NCI-H510A (cell line): Measurements from ENCODE around the gene FGG.
"Not testable (repeated sequence)": the region's sequence is repeated elsewhere in the genome, so short reads cannot be mapped to it uniquely, and the experiment has no call there.

ENCODE experiments used
- DNase-seq: peaks from one replicate; lab custom pipeline; 2025; lab: John Stamatoyannopoulos, UW

Gene FGG

DNA sequence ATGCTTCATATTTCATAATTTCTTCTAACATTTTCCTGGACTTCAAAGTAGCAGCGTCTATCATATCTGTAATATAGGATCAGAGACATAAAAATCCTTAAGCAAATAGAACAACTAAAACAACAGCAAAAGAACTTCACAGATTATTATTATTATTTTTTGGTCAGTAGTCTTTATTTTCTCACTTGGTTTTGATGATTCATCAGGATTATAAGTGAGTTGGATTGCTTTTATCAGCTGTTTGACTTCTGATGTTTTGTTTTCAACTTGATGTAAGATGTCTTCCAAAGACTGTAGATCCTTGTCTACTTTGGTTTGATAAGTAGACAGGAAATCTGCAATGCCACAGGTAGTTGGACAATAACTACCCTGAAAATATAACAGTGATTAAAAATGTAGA is 623 bp downstream of the FGG start:
- no peak for DNase-seq

DNA sequence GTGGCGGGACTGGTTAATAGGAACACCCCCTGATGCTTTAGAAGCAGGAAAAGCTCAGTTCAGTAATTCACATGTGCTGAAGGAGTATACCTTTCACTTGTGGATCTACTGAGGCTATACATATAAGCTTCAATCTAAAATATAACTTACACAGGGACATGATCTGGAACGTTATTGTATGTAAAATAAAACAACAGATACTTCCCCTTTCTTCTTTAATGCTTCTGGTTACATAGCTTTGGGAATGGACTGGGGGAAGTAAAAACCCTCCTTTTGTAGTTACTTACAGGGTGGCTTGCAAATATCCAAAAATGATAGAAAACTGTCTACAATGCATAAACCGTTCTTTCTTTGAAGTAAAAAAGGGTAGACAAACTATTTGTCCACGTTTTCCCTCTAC is 1.9 kb downstream of the FGG start:
- no peak for DNase-seq

DNA sequence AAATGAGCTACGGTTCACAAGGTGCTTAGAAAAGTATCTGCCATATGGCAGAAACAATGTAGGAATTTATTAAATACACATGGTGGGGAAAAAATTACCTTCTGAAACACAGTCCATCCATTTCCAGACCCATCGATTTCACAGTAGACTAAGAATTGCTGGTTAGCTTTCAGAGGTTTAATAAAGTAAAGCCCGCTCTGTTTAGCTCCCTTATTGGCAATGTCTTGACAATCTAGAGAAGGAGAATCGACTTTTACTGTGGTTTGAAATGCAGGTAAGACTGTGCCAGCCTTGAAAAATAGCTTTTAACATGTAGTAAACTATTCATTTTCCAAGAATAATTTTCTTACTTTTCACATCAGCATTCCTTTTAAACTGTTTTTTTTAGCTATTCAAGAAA is 2.9 kb downstream of the FGG start:
- no peak for DNase-seq

DNA sequence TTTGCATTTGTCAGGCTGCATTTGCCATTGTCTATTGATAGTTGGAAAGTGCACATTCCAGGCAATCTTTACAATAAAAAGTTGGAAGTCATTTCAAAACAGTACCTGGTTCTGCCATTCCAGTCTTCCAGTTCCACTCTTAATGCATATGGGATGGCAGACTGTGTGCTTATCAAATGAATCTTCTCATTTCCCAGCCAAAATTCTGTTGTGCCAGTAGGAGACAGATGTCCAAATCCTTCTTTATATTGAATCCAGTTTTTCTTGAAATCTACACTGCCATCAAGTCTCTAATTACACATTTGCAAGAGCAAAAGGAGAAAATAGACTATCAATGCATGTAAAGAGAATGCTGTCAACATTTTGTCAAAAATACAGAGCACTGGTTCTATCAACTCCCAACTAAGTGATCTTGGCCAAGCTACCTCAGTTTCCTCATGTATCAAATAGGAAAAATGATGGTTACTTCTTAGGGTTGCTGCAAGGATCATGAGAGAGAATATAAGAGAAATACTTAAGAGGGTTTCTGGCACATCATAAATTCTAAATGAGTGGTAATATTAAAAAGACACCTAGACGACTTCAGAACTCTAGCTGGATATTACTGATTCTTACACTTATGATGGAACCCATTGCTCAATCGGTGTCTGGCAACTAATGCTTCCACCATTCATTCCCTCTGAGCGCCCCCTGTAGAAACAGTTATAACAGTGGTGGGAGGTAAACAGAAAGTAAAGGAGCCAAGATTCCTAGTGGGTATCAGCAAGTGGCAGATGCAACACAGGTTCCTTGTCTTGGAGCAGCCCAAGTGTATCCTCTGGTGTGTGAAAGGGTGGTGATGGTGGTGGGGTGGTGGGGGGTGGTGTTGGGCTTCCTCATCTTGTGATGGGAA is 3.8 kb downstream of the FGG start:
- no peak for DNase-seq

DNA sequence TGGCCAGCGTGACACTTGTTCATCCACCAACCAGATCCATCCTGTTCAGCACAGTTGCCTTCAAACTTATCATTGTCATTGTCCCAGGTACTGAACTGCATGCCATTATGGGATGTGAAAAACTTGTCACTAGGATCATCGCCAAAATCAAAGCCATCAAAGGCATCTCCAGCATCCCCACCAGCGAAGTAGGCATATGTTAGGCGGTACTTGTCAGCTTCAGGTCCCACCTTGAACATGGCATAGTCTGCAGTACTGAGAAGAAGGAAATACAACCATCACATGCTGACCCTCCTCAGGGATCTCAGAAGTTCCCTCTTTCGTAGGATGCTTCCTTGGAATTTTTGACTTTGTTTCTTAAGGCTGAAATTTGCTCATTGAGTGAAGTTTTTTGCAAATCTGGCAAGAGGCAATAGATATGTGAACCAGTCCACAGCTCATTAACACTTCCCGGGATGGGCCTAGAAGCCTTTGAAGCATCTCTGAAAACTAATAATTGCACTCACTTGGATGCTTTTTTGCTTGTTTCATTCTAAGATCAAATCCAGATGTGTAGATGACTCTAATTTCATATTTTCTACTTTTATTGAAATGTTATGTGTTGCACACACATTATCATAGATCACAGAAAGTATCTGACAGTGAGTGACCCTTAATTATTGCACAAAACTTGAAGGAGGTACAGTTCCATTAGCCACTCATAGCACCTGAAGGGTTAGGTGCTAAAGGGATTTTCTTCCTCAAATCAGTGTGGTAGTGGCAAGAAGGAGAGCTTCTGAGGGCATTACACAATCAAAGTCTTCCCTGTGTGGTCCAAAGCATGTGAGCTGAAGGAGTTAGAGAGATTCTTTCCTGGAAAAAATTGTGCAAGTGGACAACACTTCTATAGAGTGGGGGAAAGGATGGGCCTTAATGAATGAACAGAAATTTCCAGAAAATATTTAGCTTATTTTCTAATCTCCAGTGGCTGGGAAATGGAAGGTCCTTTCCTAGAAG is 5.4 kb downstream of the FGG start:
- no peak for DNase-seq

DNA sequence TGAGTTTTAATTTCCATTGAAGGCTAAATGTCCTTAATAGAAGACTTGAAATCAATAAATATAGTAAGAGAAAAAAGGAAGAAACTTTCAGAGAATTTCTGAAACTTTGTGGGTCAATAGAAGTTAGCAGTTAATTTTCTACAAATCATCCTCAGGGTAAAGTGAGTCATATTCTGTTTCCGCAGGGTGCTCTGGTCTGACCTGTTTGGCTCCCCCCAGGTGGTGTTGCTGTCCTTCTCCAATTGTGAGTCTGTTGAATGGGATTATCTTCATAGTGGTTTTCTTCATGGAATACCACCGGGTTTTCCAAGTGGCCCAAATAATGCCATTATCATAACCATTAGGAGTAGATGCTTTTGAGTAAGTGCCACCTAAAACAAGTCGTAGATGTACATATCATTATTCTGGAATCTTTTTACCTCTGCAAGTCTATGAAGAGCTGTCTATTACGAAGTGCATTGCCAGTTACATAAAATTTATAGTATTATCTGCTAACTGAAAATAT is 7.7 kb downstream of the FGG start:
- DNase-seq, result no peak

DNA sequence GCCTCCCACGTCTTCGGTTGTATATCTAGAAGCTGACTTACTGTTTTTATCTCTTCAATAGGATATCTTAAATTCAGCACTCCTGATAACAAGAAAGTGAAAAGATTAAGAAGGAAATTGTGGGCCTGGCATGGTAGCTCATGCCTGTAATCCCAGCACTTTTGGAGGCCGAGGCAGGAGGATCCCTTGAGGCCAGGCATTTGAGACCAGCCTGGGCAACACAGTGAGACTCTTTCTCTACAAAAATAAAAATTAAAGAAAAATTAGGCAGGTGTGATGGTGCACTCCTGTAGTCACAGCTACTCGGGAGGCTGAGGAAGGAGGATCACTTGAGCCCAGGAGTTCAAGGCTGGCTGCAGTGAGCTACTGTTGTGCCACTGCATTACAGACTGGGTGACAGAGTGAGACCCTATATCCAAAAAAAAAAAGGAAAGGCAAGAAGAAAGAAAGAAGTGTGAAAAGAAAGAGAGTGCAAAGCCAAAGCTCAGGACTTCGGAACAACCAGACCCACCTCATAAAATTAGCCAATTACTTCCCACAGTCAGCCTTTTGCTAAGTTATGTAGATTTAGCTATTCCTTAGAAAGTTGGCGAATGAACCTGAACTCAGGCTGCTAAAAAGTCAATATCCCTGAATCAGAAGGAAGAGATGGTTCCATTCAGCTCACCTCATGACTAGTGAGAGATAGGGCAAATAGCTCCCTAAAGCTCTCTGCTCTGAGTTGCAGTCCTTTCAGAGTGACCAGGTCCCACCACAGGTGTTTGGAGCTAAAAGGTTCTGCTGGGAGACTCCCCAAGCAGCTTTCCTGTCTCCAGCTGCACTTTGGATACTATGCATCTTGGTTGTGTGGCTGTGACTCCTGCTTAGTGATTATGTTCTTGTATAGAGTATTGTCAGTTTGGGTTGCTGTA is 9.2 kb downstream of the FGG start:
- DNase-seq, result no peak

DNA sequence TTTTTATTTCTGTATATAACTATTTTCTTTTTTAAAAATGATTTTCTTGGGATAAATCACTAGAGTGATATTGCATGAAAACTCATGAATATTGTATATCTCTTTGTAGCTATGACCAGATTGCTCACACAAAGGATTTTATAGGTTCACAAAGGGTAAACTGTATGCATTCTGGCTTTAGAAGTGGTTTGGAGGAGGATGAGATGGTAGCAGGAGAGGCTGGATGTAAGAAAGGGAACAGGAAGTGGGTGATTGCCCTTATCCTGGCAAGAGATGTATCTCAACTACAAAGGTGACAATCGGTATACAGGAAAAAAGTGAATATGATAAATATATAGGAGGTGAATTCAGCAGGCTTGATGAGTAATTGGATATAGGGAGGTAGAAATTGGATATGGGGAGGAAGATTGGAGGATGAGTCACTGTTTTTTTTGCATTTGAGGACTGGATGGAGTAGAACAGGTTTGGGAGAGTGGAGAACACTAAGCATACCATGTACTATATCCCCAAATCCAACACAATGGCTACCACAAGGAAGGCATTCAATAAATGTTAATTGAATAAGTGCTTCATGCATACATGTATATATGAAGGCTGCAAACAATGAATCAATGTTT is 9.9 kb downstream of the FGG start:
- DNase-seq, result no peak

DNA sequence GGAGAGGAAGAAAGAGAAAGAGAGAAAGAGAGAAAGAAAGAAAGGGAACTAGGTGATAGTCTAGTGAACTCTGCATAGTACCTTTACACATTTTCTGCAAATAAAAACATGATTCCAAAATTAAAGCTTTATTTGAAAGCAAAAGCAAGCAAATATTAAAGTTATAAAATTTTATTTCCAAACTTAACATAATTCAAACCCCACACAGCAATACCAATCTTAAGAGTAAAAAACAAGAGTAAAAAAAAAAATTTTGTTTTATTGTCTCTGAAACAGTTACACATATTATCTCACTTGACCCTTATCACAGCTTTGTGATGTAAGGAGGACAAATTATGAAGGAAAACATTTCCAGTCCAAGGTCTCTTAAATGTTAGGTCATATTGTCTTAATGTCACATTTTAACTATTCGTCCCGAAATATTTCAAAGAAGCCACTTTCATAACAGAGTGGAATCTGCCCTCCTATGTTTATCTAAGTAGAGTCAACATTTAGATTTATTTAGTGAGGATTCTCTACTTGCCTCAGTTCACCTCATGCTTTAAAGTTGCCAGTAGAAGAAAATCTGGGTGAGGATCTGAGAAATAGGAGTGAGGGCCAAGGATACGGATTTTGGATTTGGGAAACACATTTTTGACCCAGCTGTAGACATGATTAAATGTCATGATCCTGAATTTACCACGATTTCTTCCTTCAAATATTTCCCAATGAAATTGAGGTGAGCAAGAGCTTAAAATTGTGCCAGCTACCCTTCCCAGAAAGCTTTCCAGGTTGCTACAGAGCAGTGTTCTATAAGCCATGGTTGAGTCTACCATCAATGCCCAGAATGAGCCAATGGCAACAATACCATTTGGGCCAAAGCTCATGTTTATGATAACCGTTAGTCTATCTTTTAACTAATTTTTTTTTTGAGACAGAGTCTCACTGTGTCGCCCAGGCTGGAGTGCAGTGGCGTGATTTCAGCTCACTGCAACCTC is 14.4 kb downstream of the FGG start:
- DNase-seq, result no peak

DNA sequence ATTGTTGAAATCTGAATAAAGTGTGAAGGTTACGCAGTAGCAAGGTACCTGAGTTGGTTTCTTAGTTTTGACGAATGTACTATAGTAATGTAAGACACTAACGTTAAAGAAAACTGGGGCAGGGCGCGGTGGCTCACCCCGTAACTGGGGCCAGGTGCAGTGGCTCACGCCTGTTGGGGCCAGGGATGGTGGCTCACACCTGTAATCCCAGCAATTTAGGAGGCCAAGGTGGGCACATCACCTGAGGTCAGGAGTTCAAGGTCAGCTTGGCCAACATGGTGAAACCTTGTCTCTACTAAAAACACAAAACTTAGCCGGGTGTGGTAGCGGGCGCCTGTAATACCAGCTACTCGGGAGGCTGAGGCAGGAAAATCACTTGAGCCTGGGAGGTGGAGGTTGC is 15.2 kb downstream of the FGG start:
- DNase-seq, result not testable (repeated sequence)

DNA sequence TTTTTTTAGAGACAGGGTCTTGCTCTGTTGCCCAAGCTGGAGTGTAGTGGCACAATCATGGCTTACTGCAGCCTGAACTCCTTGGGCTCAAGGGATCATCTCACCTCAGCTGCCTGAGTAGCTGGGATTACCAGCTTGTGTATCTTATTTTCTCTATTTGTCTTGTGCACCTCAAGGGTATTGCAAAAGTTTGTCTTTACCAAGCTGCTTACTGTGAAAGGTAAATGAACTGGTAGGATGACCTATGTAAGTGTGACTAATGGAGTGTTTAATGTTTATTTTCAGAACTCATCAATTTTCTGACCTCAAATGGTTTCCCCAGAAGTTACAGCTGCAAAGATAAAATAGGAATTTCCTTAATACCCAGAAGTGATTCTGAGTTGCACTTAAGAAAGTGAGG is 16.6 kb downstream of the FGG start:
- no peak for DNase-seq

DNA sequence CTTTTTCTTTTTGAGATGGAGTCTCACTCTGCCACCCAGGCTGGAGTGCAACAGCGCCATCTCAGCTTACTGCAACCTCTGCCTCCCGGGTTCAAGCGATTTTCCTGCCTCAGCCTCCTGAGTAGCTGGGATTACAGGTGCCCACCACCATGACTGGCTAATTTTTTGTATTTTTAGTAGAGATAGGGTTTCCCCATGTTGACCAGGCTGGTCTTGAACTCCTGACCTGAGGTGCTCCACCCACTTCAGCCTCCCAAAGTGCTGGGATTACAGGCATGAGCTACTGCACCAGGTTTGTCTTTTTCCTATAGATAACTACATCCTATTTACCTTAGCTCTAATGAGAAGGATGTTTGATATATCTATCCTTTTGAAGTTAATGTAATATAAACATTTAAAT is 18.1 kb downstream of the FGG start:
- DNase-seq, result not testable (repeated sequence)

DNA sequence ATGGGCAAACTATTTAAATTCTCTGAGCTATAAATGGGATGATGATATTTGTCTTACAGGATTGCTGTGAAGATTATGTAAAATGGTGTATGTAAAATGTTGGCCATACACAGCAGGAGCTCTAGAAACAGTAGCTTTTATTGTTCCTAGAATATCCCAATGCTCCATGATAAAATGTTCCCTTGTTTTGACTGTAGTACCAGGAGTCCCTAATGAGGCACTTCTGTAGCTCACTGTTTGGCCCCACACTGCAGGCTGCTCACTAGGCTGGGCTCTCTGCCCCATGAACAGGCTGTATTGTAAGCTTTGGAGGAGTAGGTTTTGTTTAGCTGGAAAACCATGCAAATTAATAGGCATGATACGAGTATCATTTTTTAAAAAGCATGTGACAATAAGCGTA is 18.6 kb downstream of the FGG start:
- no peak for DNase-seq

DNA sequence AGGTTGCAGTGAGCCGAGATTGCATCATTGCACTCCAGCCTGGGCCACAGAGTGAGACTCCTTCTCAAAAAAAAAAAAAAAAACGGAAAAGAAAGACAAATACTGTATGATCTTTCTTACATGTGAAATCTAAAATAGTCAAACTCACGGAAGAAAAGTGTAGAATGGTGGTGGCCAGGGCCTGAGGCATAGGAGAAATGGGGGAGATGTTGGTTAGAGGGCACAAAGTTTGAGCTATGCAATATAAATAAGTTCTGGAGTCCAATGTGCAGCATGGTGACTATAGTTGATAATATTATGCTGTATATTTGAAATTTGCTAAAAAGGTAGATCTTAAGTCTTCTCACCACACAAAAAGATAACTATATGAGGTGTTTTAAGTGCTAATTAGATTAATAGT is 20.6 kb downstream of the FGG start:
- DNase-seq, result no peak

DNA sequence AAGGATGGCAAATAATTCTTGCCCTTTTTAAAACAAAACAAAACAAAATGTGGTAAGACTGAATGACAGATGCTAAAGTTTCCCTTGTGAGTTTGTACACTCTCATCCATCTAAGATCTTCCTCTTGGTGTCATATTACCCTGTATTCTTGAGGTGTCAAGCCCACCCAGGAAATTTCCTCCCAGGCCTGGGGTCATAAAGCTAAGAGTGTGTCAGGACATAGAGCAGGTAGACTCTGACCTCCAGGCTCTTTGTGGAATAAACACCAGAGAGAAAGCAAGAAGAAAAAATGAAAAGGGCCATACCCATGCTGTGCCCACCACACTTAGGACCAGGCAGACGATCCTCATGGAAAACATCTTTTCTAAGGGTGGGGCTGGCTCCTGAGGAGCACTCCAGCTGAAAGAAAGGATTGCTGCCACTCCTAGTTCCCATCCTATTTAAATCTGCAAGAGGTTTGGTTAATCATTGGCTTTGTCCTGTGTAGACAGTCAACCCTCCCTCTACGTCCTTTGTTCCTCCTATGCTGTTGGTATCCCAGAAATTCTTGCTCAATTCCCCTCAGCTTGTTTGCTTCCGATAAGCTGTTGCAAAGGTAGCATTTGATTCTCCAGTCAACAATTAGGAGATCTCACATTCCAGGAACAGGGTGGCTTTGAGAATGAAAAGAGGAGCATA is 22.0 kb downstream of the FGG start, which contains the start of gene FGA:
FGA (minus strand) TSS at position 414 of the 678 bp plus-strand sequence; CDS start at position 359, 55 bp downstream.
- no peak for DNase-seq

DNA sequence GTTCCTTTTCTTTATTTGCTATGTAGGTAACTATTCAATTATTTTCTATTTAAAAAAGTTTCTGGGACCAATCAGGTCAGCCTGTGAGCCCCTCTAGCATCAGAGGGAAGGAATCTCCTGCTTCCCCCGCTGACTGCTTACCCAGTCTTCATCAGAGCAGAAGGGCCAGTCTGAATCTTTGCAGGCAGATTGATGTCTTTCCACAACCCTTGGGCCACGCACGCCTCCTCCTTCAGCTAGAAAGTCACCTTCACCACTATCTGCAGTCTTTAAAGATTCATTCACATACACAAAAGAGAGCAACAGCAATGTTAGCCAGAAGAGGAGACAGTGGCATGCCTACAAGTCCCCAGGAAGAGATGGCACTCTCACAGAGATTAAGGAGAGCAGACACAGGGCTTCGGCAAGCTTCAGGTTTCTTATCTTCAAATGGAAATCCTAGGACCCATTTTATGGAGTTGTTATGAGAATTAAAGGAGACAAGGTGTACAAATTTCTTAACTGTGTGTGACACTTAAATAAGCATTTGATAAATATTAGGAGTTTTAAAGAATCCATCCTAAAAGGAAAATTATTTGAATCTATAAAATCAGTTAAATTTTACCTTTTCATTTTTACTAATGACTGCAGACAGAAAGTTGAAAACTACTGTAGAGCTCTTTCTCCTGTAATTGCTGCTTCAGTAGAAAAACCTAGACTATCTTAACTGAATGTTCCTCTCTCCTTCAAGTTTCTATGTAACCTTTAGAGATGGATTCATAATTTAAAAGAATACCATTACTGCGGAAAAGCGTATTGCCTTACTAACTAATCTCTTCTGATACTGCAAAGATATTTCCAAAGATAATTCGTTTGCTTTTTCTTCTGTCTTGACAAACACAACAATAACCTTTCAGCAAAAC is 22.9 kb downstream of the FGG start:
- DNase-seq, result no peak

DNA sequence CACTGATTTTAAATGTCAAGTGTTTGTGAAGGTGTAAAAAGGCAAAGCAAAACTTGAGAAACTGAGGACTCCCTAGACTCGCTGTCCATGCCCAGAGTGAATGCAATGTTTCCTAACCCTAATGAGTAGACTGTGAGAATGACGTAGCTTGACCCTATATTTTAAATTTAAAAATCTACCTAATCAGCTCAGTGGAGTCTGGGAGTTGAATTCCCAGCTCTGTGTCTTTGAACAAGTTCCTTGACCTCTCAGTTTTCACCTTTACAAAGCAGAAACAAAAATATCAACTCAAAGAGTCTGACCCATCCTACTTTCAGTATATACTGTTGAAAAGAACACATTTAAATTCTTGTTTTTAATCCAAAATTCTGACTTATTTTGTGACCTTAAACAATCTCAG is 24.3 kb downstream of the FGG start:
- DNase-seq, result no peak
